Osteoblast (primary cell): ENCODE measurements around the gene IGF2BP2. TPM values are rescaled to one million over a fixed set of nuclear protein-coding genes. Genes with fewer than 3 reads are reported as not detected.

Source experiments
- DNase-seq: peaks from one replicate; pipeline ENCODE4 v3.0.0; 2011; ENCODE audit warnings: low spot score, mixed read lengths; ENCODE audit not compliant: insufficient read length; ENCODE audit errors: missing footprints
- H2AFZ ChIP-seq: 2 replicates; pipeline ENCODE4 v1.6.0; 2011; ENCODE audit warnings: mild to moderate bottlenecking, low read length
- H3K27ac ChIP-seq: 2 replicates; pipeline ENCODE4 v1.5.1; 2011; ENCODE audit warnings: mild to moderate bottlenecking, low read depth, low read length, moderate library complexity
- H3K27me3 ChIP-seq: 2 replicates; pipeline ENCODE4 v1.6.0; 2012; ENCODE audit warnings: mild to moderate bottlenecking, control low read depth, inconsistent platforms, low read length, moderate library complexity; ENCODE audit not compliant: insufficient read depth
- H3K36me3 ChIP-seq: 2 replicates; pipeline ENCODE4 v1.5.1; 2011; ENCODE audit warnings: mild to moderate bottlenecking, low read length, control low read depth, moderate library complexity; ENCODE audit not compliant: insufficient read depth
- H3K4me1 ChIP-seq: 2 replicates; pipeline ENCODE4 v1.5.1; 2011; ENCODE audit warnings: mild to moderate bottlenecking, low read length, control low read depth, moderate library complexity; ENCODE audit not compliant: insufficient read depth
- H3K4me2 ChIP-seq: 2 replicates; pipeline ENCODE4 v1.6.0; 2011; ENCODE audit warnings: mild to moderate bottlenecking, low read length; ENCODE audit not compliant: insufficient read depth
- H3K4me3 ChIP-seq: fragments of 200-600 bp; sonication (generic); 3 replicates; pipeline ENCODE4 v1.5.1; 2012; ENCODE audit warnings: mild to moderate bottlenecking, low read length, inconsistent platforms; ENCODE audit not compliant: insufficient read depth
- H3K79me2 ChIP-seq: 2 replicates; pipeline ENCODE4 v1.6.0; 2012; ENCODE audit warnings: mild to moderate bottlenecking, low read length, control low read depth, inconsistent platforms; ENCODE audit not compliant: insufficient read depth
- H3K9me3 ChIP-seq: 2 replicates; pipeline ENCODE4 v1.5.1; 2011; ENCODE audit warnings: low read depth, low read length, control low read depth
- H4K20me1 ChIP-seq: 2 replicates; pipeline ENCODE4 v1.6.0; 2012; ENCODE audit warnings: mild to moderate bottlenecking, low read length, control low read depth; ENCODE audit not compliant: insufficient read depth
- CTCF ChIP-seq: IDR thresholded peaks from 2 replicates; pipeline ENCODE4 v1.5.1; 2011; ENCODE audit warnings: mild to moderate bottlenecking, low read depth, low read length, moderate library complexity; ENCODE audit errors: extremely low read depth
- total RNA-seq: library from RNA; depleted of rRNA; stranded (reverse); fragments of >200 nt; gene quantifications from 2 replicates; pipeline ENCODE4 v1.2.3, GENCODE V29; 2012

Gene IGF2BP2
- total RNA-seq, 1 donor: 81.8 TPM

DNA sequence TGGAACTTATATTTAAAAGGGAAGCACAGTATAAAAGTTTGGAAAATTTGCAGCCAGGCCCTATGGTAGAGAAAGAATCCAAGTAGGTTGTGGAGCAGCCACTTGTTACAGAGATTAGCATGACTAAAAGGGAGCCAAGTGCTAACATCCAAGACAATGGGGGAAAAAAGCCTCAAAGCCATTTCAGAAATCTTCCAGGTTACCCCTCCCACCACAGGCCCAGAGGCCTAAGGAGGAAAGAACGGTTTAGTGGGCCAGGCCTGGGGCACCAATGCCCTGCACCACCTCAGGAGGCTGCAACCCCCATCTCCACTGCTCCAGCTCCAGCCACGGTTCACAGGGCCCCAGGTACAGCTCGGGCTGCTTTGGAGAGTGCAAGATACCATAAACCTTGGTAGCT lies 69.9 kb downstream of the IGF2BP2 start:
- no peak for DNase-seq
- Histone ChIP-seq H3K4me2 (no peak overlapping the region), H3K27me3 (no peaks in the 10 kb centered on the region), H4K20me1 (peaks cover 17% of the 10 kb centered on the region), H3K4me1 (peaks cover under 1% of the 10 kb centered on the region), H3K36me3 (peaks cover 5% of the 10 kb centered on the region), H3K27ac (no peak overlapping the region), H3K4me3 (no peak overlapping the region), H3K9me3 (no peaks in the 10 kb centered on the region), H2AFZ (no peak overlapping the region), H3K79me2 (peaks cover 90% of the 10 kb centered on the region)
- no peak for TF ChIP-seq CTCF

GRCh38 chr3:185753354-185753753 lies 71.5 kb downstream of the IGF2BP2 start:
- H4K20me1 ChIP-seq: peaks cover 12% of the 10 kb centered on the region
- TF ChIP-seq CTCF: no peak
- H3K4me1 ChIP-seq: no peaks in the 10 kb centered on the region
- no peak for DNase-seq
- no peak overlapping the region for H3K4me3 ChIP-seq
- H3K4me2 ChIP-seq: no peak overlapping the region
- peaks cover 90% of the 10 kb centered on the region for H3K79me2 ChIP-seq
- no peaks in the 10 kb centered on the region for H3K27me3 ChIP-seq
- H3K27ac ChIP-seq: no peak overlapping the region
- peaks cover 5% of the 10 kb centered on the region for H3K36me3 ChIP-seq
- H3K9me3 ChIP-seq: no peaks in the 10 kb centered on the region
- no peak overlapping the region for H2AFZ ChIP-seq

GRCh38 chr3:185750702-185751101 lies 74.1 kb downstream of the IGF2BP2 start:
- H3K79me2 ChIP-seq: peaks cover 83% of the 10 kb centered on the region
- peaks cover 5% of the 10 kb centered on the region for H3K36me3 ChIP-seq

GRCh38 chr3:185750015-185750414 lies 74.8 kb downstream of the IGF2BP2 start:
- H4K20me1 ChIP-seq: peaks cover 7% of the 10 kb centered on the region
- H3K4me3 ChIP-seq: no peak overlapping the region
- peaks cover 79% of the 10 kb centered on the region for H3K79me2 ChIP-seq
- no peak overlapping the region for H3K27ac ChIP-seq
- peaks cover 5% of the 10 kb centered on the region for H3K36me3 ChIP-seq
- H3K4me2 ChIP-seq: no peak overlapping the region
- no peak for TF ChIP-seq CTCF
- H3K9me3 ChIP-seq: no peaks in the 10 kb centered on the region
- DNase-seq: no peak
- H3K27me3 ChIP-seq: no peaks in the 10 kb centered on the region
- peaks cover 13% of the 10 kb centered on the region for H3K4me1 ChIP-seq
- no peak overlapping the region for H2AFZ ChIP-seq

More at GRCh38 chr3:185750702-185751101, 74.1 kb downstream of the IGF2BP2 start:
- Histone ChIP-seq H3K27ac (no peak overlapping the region), H3K4me2 (no peak overlapping the region), H3K4me1 (peaks cover 6% of the 10 kb centered on the region), H3K4me3 (no peak overlapping the region), H3K9me3 (no peaks in the 10 kb centered on the region), H3K27me3 (no peaks in the 10 kb centered on the region), H2AFZ (no peak overlapping the region), H4K20me1 (peaks cover 7% of the 10 kb centered on the region)
- no peak for DNase-seq
- no peak for TF ChIP-seq CTCF
